HG03521 (cell line): ENCODE data around the gene XYLB.

Experiments used
- ATAC-seq: cut with Tn5 transposase; IDR thresholded peaks from one replicate; pipeline ENCODE4 v1.9.1; 2021; ENCODE audit warnings: mild to moderate bottlenecking, moderate library complexity; ENCODE audit not compliant: unreplicated experiment

Gene XYLB

GRCh38 chr3:38453075-38453912 lies 106.7 kb downstream of the XYLB start, which contains the start of gene ACVR2B:
Gene ACVR2B, plus strand, starts transcription at chr3:38453890. Its CDS starts 433 bp downstream, at chr3:38454323.
- peak; percentile 44 for ATAC-seq

- ATAC-seq, result peak; percentile 18
Measured at GRCh38 chr3:38453913-38454177, 107.3 kb downstream of the XYLB start.

GRCh38 chr3:38454178-38454883 lies 107.7 kb downstream of the XYLB start:
- ATAC-seq, result peak; percentile 41

GRCh38 chr3:38454884-38455638 lies 108.5 kb downstream of the XYLB start:
- no peak for ATAC-seq

GRCh38 chr3:38455639-38456430 lies 109.2 kb downstream of the XYLB start:
- ATAC-seq, result no peak

- ATAC-seq, result no peak
Measured at GRCh38 chr3:38457111-38458003, 110.8 kb downstream of the XYLB start.

- ATAC-seq, result no peak
Measured at GRCh38 chr3:38458796-38459498, 112.4 kb downstream of the XYLB start.

- no peak for ATAC-seq
Measured at GRCh38 chr3:38459499-38460048, 113.0 kb downstream of the XYLB start.

GRCh38 chr3:38460377-38461270 lies 114.0 kb downstream of the XYLB start:
- no peak for ATAC-seq
